Body of pancreas (tissue), 4 donors: ENCODE measurements around the gene SOX10. TPM values are rescaled to one million over a fixed set of nuclear protein-coding genes. Genes with fewer than 3 reads are reported as not detected.

Experiments used
- ATAC-seq: fragments of 150-250 bp; one replicate; pipeline ENCODE4 v1.9.1; 2016
- DNase-seq, 4 donors: peaks; one replicate each; pipeline ENCODE4 v3.0.0-alpha.2; 2019
- H3K27ac ChIP-seq, 4 donors: fragments of 200-600 bp; sonication (generic); 1 replicate in 3 of 4; 2 replicates in 1 of 4; pipeline versions ENCODE4 v1.5.1 to v1.6.1; 2016 to 2019; ENCODE audit warnings: mild to moderate bottlenecking in 1 of 4, mixed read lengths in 1 of 4, moderate library complexity in 1 of 4
- H3K27me3 ChIP-seq, 2 donors: fragments of 200-600 bp; sonication (generic); one replicate each; pipeline ENCODE4 v1.6.0; 2016; ENCODE audit warnings: mild to moderate bottlenecking in 1 of 2
- H3K36me3 ChIP-seq, 2 donors: fragments of 200-600 bp; sonication (generic); replicated peaks in 1 of 2; 2 replicates each; pipeline ENCODE4 v1.5.1; 2016; ENCODE audit warnings: low read depth in 2 of 2; ENCODE audit not compliant: insufficient read depth in 1 of 2
- H3K4me1 ChIP-seq: fragments of 200-600 bp; sonication (generic); one replicate; pipeline ENCODE4 v1.6.0; 2016
- H3K4me3 ChIP-seq, 2 donors: fragments of 200-600 bp; sonication (generic); 1 replicate in 1 of 2; 2 replicates in 1 of 2; pipeline ENCODE4 v1.5.1; 2016 to 2019
- H3K9me3 ChIP-seq, 3 donors: fragments of 200-600 bp; sonication (generic); 1 replicate in 2 of 3; 2 replicates in 1 of 3; pipeline ENCODE4 v1.5.1; 2016
- POLR2A ChIP-seq, 3 donors: fragments of 450-650 bp; IDR thresholded peaks; one replicate each; pipeline ENCODE4 v1.6.1; 2016; ENCODE audit warnings: antibody characterized with exemption in 3 of 3, mild to moderate bottlenecking in 2 of 3
- WGBS, 2 donors: methylation state at CpG; one replicate each; pipeline ENCODE4 v1.1.5; 2017; 5-methylcytosine and 5-hydroxymethylcytosine counted together
- intact Hi-C: fragments of 100-400 bp; cut with DNase I; formaldehyde crosslinking; loops from one replicate; pipeline ENCODE4 v1.15.1; 2023
- total RNA-seq, 2 donors: library from RNA; depleted of rRNA; stranded (reverse); fragments of >200 nt; gene quantifications; one replicate each; pipeline ENCODE4 v1.1.0, GENCODE V29; 2016
- TF ChIP-seq, protein P1 (sequence below), 7 experiments: fragments of 450-650 bp in 4 of 7; fragments of 200-600 bp in 3 of 7; sonication (generic) in 3 of 7; IDR thresholded peaks; one replicate each; pipeline ENCODE4 v1.5.1; 2016 to 2019; ENCODE audit warnings: antibody characterized with exemption in 7 of 7

SOX10 gene
- total RNA-seq, 2 donors from 2014 or later, result 0.66 TPM; not detected in 1

GRCh38 chr22:37933711-37934376 is 50.5 kb downstream of the SOX10 start:
- peak overlapping the region; percentile 63 to 87 (median 80) for H3K27ac ChIP-seq
- peak in 1 of 3 donors; percentile 31 for TF ChIP-seq POLR2A (IDR thresholded peaks at IDR 0.05)
- TF ChIP-seq, protein P1, sequence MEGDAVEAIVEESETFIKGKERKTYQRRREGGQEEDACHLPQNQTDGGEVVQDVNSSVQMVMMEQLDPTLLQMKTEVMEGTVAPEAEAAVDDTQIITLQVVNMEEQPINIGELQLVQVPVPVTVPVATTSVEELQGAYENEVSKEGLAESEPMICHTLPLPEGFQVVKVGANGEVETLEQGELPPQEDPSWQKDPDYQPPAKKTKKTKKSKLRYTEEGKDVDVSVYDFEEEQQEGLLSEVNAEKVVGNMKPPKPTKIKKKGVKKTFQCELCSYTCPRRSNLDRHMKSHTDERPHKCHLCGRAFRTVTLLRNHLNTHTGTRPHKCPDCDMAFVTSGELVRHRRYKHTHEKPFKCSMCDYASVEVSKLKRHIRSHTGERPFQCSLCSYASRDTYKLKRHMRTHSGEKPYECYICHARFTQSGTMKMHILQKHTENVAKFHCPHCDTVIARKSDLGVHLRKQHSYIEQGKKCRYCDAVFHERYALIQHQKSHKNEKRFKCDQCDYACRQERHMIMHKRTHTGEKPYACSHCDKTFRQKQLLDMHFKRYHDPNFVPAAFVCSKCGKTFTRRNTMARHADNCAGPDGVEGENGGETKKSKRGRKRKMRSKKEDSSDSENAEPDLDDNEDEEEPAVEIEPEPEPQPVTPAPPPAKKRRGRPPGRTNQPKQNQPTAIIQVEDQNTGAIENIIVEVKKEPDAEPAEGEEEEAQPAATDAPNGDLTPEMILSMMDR (IDR thresholded peaks at IDR 0.05), result peak; percentile 94 to 99 (median 99)
- peaks cover 4 to 5% of the 10 kb centered on the region in 2 donors for H3K36me3 ChIP-seq
- intact Hi-C loops, result no loop called here
- H3K4me1 ChIP-seq, result peaks cover 55% of the 10 kb centered on the region
- H3K4me3 ChIP-seq, result no peak overlapping the region
- WGBS, 2 donors, result 4 to 6% methylated on average over 6 to 13 of the region's 13 CpGs
- ATAC-seq (peak; percentile 93), DNase-seq (peak; percentile 93 to 96 (median 94))
- no peaks in the 10 kb centered on the region for H3K9me3 ChIP-seq
- H3K27me3 ChIP-seq, result no peaks in the 10 kb centered on the region

GRCh38 chr22:37932821-37933578 is 51.4 kb downstream of the SOX10 start:
- no peaks in the 10 kb centered on the region for H3K27me3 ChIP-seq
- H3K9me3 ChIP-seq, result no peaks in the 10 kb centered on the region
- peaks cover 4 to 6% of the 10 kb centered on the region in 2 donors for H3K36me3 ChIP-seq
- intact Hi-C loops, result no loop called here
- WGBS, 2 donors, result 59 to 65% methylated on average over 7 to 21 of the region's 21 CpGs
- TF ChIP-seq, protein P1 (IDR thresholded peaks at IDR 0.05), result no peak
- TF ChIP-seq POLR2A (IDR thresholded peaks at IDR 0.05), result no peak
- H3K27ac ChIP-seq, result peak overlapping the region; percentile 63 to 87 (median 80)
- no peak for ATAC-seq
- H3K4me3 ChIP-seq, result no peak overlapping the region
- peak in 3 of 4 donors; percentile 33 to 52 (median 46) for DNase-seq
- H3K4me1 ChIP-seq, result peaks cover 60% of the 10 kb centered on the region

DNA sequence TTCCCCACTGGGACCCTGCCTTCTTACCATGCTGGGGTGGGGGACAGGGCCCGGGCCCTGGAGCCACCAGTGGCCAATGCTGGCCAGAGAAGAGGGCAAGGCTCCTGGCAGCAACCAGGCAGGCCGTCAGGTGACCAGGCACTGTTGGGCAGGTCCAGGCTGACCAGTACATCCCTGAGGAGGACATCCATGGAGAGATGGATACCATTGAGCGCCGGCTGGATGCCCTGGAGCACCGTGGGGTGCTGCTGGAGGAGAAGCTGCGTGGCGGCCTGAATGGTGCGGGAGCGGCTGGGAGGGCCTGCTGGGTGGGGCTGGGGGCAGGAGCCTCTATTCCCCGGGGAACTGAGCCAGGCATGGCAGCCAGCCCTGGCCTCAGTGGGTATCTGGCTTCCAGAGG is 52.0 kb downstream of the SOX10 start:
- no peaks in the 10 kb centered on the region for H3K9me3 ChIP-seq
- TF ChIP-seq POLR2A (IDR thresholded peaks at IDR 0.05), result no peak
- TF ChIP-seq, protein P1 (IDR thresholded peaks at IDR 0.05), result no peak
- H3K4me1 ChIP-seq, result peaks cover 60% of the 10 kb centered on the region
- peaks cover 0 to 6% of the 10 kb centered on the region in 2 donors for H3K36me3 ChIP-seq
- ATAC-seq (no peak), DNase-seq (no peak)
- peak overlapping the region; percentile 10 to 87 (median 72) for H3K27ac ChIP-seq
- no peaks in the 10 kb centered on the region for H3K27me3 ChIP-seq
- intact Hi-C loops, result no loop called here
- no peak overlapping the region for H3K4me3 ChIP-seq
- WGBS, 2 donors, result 75 to 81% methylated on average over 8 to 10 of the region's 10 CpGs

GRCh38 chr22:37931893-37932389 is 52.4 kb downstream of the SOX10 start:
- Histone ChIP-seq H3K27me3 (no peaks in the 10 kb centered on the region), H3K4me3 (no peak overlapping the region), H3K27ac (peak overlapping the region; percentile 10 to 87 (median 72)), H3K4me1 (peaks cover 61% of the 10 kb centered on the region), H3K36me3 (peaks cover 0 to 5% of the 10 kb centered on the region in 2 donors), H3K9me3 (no peaks in the 10 kb centered on the region)
- WGBS, 2 donors, result 35 to 62% methylated on average over 2 to 6 of the region's 6 CpGs
- ATAC-seq (no peak), DNase-seq (no peak)
- TF ChIP-seq, protein P1 (IDR thresholded peaks at IDR 0.05), result no peak
- TF ChIP-seq POLR2A (IDR thresholded peaks at IDR 0.05), result no peak
- intact Hi-C loops, result no loop called here
